Stimulated activated CD8-positive, alpha-beta memory T cell treated with anti-CD3 and anti-CD28 coated beads, Interleukin-12 subunit alpha, Interleukin-12 subunit beta, amount 100 ng/mL, for 24 hours (primary cell): ENCODE results near the gene CYTH1.

Source experiments
- DNase-seq: peaks from one replicate; pipeline ENCODE4 v3.0.0-alpha.2; 2020; ENCODE audit errors: extremely low read depth

Gene CYTH1

DNA sequence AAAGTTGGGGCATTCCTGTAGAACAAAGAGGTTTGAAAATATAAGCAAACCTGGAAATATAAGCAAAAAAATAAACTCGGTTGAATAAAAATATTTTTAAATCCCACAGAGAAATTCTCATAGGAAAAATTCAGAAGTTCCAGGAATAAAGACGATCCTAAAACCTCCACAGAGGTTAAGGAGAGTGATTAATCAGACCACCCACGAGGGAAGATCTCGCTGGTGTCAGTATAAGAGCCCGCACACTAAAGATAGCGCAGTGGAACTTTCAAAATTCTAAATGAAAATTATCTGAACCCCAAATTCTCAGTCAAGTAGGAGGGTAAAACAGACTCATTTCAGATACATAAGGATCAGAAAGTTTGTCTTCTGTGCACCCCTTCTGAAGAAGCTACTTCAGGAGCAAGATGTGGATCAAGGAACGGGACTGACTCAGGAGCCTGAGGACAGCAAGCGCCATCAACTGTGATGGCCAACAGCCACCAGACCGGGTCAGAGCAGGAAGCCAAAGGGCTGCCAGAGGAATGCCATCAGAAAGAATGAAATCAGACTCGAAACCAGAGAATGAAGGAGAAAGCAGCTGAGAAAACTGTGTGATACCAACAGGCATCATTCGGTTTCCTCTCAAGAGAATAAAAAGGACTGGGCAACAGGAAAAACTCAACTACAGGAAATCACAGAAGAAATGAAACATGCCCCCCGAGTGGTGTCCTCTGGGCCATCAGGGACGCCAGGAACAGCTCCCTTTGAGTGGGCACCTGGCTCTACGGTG lies 66.9 kb downstream of the CYTH1 start:
- no peak for DNase-seq

DNA sequence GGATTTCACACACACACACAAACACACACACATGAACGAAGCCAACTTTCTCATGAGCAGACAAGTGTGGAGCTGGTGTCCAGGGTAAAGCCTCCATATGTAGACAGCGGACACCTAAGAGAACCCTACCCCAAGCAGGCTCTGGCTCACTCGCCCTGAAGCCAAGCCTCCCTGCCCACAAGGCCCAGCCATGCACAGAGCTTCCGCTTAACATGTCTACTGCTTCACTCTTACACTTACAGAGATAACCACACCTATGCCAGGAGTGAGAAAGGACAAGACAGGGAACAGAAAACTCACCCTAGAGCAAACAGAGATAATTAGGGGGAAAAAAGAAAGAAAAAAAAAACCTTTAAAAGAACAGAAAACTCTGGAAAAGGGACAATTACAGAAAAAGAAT lies 67.5 kb downstream of the CYTH1 start:
- no peak for DNase-seq

DNA sequence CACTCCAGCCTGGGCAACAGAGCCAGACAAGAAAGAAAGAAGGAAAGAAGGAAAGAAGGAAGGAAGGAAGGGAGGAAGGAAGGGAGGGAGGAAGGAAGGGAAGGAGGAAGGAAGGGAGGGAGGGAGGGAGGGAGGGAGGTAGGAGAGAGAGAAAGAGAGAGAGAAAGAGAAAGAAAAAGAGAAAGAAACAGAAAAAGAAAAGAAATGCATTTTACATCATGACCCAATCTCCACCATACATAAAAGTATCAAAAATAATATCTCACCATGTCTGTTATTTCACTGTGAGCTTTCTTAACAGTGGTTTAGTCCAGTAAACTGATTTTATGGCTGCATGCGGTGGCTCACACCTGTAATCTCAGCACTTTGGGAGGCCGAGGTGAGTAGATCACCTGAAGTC lies 70.0 kb downstream of the CYTH1 start:
- no peak for DNase-seq

DNA sequence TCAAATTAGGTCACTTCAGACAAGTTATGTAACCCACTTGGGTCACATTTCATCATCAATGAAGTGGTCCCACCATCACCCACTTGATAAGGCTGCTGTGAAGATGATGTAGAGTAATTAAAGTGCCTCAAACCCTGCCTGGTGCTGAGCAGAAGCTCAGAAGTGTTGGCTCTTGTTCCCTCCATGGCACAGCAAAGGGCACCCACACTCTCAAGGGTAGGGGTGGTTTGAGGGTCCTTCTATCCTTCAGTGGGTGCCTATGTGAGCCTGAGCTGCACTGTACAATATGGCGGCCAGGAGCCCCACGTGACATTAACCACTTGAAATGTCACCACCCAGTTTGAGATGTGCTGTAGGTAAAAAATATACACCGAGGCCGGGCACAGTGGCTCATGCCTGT lies 71.5 kb downstream of the CYTH1 start:
- DNase-seq: no peak

DNA sequence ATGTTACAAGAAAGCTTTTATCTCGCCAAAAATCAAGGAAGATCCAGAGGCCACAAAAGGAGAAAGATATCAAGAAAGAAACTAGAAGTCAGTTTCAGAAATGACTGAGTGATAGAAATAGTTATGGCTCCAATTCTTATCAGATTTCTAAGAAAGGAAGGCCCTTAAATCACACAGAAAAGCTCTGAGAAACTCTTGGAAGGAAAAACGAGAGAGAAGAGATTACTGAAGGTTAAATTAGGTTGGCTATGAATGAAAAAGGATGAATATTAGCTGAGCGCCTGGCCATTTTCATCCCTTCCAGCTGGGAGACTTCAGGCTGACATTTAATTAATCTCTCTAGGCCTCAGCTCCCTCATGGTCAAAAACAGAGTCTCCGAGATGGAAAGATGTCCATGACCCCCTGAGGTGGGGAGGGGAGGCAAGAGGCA lies 72.3 kb downstream of the CYTH1 start:
- DNase-seq: no peak

DNA sequence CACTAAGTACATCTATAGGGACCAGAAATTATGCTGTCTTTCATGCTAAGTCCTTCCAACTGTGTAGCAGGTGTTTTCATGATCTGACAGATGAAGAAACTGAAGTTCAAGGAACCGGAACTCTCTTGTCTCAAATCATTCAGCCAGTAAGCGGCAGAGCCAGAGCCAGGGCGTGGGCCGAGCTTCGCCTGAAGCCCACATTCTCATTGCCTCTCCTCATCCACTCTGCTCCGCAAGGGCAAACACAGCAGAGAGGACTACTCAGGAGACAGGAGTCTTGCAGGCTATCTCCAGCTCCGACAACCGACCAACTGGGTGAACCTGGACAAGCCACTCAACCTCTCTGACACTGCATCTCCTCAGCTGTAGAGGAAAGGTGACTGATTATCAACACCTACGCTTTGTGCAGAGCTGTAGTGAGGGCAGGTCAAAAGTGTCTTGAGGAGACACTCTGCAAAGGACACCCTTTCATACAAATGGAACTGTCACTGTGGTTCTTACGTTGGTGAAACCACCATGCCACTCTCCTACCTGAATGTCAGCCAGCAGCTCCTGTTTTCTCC lies 72.9 kb downstream of the CYTH1 start:
- DNase-seq: no peak

DNA sequence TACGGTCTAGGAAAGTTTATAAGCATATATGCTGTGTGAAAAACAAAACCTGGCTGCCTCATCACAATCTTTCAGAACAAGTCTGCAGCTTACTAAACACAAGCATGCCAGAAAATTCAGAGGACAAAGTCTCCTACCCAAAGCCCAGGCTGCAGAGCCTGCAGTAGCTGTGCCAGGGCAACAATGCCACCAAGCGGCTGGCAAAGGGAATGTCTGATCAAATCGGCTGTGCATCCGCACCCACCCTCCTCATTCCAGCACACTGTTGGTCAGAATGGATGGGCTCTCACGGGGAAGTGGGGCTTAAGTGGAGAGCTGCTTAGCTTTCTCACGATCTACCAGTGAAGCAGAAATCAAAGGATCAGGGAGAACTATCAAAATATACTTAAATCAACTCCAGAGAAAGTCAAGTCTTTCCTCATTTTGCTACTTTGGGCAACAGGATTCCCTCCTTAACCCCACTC lies 73.5 kb downstream of the CYTH1 start:
- DNase-seq: no peak

DNA sequence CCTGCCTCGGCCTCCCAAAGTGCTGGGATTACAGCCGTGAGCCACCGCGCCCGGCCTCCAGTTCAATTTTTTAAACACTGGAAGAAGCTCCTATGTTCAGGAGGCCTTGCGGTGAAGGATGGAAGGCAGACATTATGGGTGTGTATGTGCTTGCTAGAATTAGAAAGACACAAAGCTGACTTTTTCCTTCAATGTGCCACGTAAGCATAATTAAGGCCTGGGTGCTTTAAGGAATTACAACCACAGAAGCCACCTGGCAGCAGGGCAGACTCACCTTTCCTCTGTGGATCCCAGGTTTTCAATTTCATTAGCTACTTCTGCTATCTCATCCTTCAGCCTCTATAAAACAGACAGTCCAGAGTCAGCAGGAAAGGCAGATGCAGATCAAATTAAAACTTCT lies 74.2 kb downstream of the CYTH1 start:
- DNase-seq: no peak

DNA sequence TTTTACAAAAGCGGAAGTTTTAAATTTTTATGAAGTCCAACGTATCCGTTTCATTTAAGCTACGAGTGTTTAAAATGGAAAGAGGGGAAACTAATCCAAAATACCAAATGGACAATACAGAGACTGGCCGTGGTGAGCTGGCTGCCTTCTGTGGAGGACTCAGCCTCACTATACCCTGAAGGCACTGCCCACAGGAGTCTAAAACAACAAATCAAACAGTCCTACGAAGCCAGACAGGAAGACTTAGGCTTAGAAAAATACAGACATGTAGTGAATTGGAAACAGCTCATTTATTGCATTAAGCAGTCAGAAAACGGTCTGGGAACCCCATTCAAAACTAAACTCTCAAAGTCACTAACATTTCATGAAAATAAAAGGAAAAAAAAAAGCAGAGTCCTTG lies 75.1 kb downstream of the CYTH1 start:
- DNase-seq: no peak

DNA sequence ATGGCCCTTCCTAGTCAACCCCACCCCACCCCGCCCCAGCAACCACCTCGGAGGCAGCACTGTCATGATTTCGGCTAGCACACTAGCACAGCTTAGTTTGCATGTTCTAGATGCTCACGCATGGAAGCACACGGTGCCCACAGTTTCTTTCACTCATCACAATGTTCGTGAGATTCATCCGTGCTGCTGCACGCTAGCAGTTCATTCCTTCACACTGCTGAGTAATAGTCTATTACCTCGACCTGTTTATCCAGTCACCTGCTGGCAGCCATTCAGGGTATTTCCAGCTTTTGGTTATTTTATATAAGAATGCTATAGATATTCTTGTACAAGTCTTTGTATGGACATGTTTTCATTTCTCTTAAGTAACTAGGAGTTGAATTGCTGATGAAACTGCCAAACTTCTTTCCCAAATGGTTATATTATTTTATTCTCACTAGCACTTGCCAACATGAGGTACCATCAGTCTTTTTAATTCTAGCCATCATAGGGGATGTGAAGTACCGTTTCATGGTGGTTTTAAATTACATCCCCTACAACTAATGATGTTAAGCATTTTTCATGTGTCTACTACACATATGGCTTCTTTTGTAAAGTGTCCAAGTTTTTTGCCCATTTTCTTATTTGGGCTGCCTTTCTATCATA lies 75.7 kb downstream of the CYTH1 start:
- no peak for DNase-seq

DNA sequence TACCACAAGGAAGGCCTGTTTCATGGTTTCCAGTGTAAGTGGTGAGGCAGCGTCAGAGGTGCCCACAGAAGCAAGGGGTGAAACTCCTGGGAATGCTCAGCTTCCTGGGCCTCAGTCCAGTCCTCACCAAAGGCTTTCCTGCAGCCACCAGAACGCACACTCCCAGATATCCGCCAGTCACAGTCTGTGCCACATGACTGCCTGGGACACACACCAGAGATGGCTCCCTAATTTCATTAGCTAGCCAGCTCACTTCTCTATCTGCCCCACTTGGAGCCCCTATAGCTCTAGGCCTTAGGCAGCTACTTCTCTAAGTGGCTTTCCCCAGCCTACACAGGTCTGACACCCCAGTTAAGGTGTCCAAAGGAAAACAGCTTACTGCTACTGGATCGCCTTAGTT lies 77.0 kb downstream of the CYTH1 start:
- DNase-seq: no peak

DNA sequence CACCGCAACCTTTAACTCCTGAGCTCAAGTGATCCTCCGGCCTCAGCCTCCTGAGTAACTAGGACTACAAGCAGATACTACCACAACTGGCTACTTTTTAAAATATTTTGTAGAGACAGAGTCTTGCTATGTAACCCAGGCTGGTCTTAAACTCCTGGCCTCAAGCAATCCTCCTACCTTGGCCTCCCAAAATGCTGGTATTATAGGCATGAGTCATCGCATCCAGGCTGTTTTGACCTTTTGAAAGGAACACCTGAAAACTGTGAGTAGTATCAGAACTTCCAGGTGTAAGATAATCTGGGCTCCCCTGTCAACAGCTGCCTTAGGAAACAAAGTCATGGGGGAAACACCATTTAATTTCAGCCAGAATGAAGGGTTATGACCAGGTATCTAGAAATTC lies 77.5 kb downstream of the CYTH1 start:
- no peak for DNase-seq

DNA sequence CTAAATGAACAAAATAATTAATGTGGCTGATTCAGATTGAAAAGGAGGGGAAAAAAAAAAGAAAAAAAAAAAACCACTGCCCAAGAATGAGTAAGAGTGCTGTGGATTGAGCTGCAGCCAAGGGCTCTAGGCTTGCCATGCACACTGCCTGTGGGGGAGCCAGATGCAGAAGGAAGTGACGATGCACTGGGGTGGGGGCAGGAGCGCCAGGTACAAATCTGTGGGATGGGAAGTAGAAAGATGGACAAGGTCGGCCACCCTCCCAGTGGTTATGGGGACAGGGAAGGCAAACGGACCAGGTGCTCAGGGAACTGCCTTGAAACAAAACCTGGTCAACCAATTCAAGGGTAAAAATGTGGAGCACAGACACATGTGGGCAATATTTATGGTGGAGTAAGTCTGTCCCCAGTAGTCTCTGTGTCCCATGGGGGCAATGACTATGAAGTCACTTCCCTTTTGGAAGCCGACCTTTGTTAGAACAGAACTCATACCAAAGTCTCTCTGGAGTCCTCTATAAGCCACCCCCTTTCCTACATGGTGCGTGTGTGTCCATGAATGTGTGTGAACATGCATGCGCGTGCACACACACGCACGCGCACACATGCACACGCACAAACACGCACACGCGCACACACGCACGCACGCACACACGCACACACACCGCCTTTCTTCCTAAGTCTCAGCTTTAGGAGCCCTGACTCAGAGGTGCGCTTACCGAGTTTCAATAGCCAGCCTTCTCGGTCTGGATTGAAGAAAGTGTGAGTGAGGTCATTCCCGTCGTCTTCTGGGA lies 84.3 kb downstream of the CYTH1 start:
- no peak for DNase-seq

DNA sequence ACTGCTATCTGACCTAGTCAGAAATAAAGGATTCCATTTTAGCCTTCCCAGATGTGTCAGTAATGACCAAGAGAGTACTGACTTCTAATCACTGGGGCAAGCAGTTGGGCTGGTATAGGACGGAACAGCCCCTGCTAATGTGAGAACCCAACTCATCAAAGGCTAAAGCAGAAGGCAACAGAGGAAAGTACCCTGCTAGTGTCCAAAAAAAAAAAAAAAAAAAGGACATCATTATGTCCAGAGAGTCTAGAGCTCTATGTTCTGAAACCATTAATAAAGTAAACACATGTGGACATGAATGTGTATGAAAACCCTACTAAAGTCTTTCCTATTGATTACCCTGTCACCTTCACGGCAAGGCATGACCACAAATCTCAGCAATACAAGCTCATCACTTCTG lies 85.0 kb downstream of the CYTH1 start:
- DNase-seq: no peak

DNA sequence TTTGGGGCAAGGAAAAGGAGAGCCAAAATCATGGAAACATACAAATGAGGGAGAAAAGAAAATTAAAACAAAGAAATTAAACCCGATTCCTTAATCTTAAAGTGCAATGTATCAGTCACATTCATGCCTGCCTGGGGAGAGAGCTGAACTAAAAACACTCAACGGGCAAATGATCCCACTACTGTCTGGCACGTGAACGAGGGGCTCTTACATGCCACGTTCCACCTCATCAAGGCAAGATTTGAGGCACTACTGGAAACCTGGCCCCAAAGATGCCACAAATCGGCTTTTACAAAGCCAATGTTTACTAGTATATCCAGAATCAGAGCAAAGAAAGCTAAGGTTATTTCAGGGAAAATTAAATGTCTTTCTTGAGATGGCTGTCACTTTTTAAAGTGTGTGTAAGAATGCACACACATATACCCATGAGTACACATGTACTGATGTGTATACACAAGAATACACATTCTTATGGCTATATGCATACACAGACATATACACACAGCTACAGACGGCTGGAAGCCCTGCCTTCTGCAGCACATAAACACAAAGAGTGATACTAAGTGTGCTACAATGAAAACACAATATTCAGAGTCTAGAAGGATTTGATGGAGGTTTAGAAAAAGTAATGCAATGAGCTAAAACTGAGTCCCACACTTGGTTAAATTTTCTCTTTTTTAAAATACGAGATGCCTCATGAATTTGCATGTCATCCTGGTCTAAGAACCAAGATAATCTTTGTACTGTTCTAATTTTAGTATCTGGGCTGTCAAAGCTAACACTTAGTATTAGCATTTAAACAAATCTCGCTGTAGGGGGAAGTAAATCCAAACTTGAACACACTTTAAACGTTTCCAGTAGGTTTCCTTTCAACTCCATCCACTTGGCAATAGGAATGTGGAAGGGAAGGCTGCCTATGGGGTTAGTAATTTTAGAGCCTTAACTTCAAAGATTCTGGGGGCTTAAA lies 85.8 kb downstream of the CYTH1 start:
- DNase-seq: no peak

DNA sequence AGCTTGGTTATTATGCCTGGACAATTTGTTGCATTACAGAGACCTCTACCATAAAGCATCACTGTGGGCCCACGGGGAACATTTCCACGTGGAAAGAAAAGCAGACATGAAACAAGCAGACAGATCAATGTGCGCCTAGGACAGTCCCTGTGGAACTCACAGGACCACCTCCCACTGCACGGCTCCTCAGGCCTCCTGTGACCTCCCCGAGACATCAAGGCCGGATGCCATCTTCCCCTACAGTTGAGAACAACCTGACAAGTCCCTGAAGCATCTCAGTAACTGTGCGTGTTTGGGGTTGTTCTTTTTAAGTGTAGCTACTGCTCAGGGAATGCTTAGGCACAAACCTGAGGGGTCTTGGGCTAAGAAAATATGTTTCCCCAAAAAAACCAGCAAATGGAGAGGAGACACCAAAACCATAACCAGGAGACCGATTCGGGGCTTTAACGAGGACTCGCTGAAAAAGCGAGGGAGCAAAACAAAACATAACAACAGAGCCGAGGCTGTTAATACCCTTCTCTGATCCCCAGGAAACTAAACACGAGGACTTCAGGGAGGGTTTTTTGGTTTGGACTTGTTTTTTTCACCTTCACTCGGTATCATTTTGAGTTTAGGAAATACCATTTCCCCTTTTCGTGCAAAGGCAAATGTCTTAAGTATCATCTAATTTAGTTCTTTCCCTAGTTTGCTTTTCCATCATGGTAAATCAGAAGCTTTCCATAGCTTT lies 87.1 kb downstream of the CYTH1 start:
- DNase-seq: no peak

DNA sequence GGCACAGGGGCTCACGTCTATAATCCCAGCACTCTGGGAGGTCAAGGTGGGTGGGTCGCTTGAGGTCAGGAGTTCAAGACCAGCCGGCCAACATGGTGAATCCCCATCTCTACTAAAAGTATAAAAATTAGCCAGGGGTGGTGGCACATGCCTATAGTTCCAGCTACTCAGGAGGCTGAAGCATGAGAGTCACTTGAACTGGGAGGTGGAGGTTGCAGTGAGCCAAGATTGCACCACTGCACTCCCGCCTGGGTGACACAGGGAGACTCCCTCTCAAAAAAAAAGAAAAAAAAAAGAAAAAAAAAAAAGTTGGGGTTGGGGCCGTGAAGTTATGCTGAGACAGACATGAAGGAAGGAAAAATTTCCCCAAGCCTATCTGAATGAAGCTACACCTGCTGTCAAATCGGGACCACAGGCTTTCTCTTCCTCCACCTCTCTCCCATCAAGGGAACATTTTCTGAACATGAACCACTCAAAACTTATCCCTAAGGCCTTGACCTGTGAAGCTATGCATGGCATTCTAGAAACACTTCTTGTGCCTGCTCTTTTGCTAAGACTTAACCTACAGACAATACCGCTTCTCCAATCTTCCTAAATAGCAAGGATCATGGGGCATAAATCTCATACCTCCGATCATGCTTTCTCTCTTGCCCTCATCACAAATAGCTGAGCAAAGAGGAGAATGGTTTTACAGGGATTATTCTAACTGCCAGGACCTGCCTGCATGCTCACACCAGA lies 88.6 kb downstream of the CYTH1 start:
- DNase-seq: no peak

DNA sequence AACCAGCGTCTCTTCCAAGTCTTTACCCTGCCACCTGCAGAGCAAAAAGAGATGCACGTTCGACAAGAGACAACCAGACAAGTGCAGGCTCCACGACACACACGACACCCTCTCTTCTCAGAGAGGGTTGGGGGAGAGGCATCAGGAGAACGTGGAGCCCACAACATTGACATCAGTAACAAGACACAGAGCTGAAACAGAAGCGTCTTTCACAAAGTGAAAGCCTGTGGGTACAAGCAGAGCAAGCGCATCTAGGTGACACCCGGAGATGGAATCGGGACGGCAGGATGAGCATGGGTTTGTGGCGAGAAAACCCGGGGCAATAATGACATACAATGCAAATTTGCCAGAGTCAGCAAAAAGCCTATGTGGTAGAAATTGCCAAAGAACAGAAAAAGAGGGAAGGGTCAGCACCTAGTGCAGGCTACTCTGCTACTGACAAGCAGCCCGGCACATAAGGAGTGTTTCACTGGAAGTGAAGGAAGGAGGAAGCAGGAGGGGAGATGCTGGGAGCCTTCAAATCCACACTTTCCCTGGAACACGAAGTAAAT lies 89.5 kb downstream of the CYTH1 start:
- DNase-seq: no peak

DNA sequence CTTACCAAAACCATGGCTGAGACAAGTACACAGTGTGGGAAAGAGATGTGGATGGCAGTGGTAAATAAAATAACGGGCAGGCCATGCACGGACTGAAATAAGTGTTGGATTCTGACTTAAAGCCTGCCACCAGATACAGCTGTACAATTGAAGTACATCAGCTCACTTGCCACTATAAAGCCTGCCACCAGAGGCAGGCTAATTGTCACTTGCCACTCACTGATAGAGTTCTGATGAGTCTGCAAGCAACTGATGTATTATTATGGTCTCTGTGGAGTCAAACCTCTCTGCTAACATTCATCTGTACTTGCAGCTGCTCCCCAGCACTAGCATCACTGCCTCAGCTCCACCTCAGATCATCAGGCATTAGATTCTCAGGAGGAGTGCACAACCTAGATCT lies 93.0 kb downstream of the CYTH1 start:
- no peak for DNase-seq

DNA sequence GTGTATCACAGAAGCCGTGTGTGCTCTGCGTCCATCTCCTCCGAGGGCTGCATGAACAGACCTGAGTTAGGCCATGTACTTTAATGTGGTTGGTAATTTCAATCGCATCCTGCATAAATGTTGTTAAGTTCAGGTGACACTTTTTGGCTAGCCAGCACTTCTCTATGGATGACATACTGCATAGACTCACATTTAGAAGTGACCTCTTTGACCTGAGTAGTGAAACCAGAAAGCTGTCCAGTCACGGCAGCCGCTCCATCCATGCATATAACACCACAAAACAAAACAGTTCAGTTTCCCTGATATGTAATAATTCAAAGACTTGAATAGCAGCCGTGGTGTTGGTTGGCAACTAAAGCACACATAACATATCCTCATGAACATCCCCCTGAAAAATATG lies 94.1 kb downstream of the CYTH1 start:
- no peak for DNase-seq
